ENCODE results near the gene POU3F2.

Gene POU3F2

DNA sequence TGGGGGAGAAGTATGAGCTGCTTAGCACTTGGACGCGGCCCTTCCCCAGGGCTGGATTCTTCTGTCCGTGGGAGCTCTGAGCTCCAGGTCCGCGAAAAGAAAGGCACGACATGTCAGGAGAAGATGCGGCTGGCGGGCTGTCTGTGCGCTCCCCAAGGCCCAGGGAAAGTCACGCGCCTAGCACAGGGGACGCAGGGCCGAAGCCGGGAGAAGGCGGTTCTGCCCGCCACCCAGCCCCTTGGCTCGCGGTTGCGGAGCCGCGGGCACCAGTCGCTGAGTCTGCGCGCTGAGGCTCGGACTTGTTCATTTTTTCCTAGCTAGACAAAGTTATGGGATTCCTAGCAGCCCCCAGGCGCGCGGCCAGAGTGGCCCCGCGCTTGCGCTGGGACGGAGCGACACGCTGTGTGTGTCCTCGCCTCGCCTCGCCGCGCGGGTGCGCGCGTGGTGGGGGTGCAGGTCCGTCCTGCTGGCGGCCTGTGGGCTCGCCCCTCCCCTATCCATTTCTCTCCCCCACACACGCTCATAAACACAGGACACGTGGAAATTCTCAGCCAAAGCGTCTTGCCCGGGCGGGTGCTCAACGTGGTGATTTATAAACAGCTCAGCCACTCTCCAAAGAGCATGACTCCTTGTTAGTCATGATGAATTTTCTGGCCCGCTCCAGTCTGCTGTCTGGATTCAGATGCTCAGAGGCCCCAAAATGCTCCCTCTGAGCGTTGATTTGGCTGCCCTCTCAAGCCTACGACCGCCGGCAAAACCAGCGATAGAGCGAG, 1.9 kb upstream of the POU3F2 start:
- in situ Hi-C loops (cut with HindIII; ENCODE audit: low pct_ligation_motif_present, low sequenced_read_pairs), result no loop called here
- peak; percentile 34 for DNase-seq
- no peak for TF ChIP-seq CTCF (IDR thresholded peaks at IDR 0.05; ENCODE audit: low read depth, low read length, missing control alignments)
- Histone ChIP-seq H3K27me3 (replicated peaks) (peaks cover 84% of the 10 kb centered on the region), H3K27ac (no peak overlapping the region), H3K36me3 (replicated peaks) (no peaks in the 10 kb centered on the region), H3K4me3 (ENCODE audit: low read depth, low read length) (peak overlapping the region; percentile 26)

DNA sequence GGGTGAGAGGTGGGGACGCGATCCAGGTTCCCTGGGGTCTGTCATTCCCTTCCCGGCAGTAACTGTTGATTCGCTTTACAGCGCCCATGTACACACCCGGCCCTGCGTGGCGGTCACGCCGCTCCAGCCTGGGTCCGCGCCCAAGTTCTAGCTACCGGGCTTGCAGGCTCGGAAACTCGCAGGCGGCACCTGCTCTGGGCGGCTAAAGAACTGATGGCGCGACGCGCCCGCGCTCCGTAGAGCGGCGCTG, 1.4 kb upstream of the POU3F2 start:
- peak overlapping the region; percentile 53 for H3K4me3 ChIP-seq (ENCODE audit: low read depth, low read length)
- no peaks in the 10 kb centered on the region for H3K36me3 ChIP-seq (replicated peaks)
- H3K27ac ChIP-seq, result no peak overlapping the region
- in situ Hi-C loops (cut with HindIII; ENCODE audit: low pct_ligation_motif_present, low sequenced_read_pairs), result no loop called here
- TF ChIP-seq CTCF (IDR thresholded peaks at IDR 0.05; ENCODE audit: low read depth, low read length, missing control alignments), result no peak
- no peak for DNase-seq
- H3K27me3 ChIP-seq (replicated peaks), result peaks cover 84% of the 10 kb centered on the region

GRCh38 chr6:98833307-98834059, 891 bp upstream of the POU3F2 start:
- DNase-seq, result no peak
- Histone ChIP-seq H3K27me3 (replicated peaks) (peaks cover 82% of the 10 kb centered on the region), H3K4me3 (ENCODE audit: low read depth, low read length) (peak overlapping the region; percentile 53), H3K27ac (no peak overlapping the region), H3K36me3 (replicated peaks) (no peaks in the 10 kb centered on the region)
- in situ Hi-C loops (cut with HindIII; ENCODE audit: low pct_ligation_motif_present, low sequenced_read_pairs), result no loop called here
- peak; percentile 16 for TF ChIP-seq CTCF (IDR thresholded peaks at IDR 0.05; ENCODE audit: low read depth, low read length, missing control alignments)

DNA sequence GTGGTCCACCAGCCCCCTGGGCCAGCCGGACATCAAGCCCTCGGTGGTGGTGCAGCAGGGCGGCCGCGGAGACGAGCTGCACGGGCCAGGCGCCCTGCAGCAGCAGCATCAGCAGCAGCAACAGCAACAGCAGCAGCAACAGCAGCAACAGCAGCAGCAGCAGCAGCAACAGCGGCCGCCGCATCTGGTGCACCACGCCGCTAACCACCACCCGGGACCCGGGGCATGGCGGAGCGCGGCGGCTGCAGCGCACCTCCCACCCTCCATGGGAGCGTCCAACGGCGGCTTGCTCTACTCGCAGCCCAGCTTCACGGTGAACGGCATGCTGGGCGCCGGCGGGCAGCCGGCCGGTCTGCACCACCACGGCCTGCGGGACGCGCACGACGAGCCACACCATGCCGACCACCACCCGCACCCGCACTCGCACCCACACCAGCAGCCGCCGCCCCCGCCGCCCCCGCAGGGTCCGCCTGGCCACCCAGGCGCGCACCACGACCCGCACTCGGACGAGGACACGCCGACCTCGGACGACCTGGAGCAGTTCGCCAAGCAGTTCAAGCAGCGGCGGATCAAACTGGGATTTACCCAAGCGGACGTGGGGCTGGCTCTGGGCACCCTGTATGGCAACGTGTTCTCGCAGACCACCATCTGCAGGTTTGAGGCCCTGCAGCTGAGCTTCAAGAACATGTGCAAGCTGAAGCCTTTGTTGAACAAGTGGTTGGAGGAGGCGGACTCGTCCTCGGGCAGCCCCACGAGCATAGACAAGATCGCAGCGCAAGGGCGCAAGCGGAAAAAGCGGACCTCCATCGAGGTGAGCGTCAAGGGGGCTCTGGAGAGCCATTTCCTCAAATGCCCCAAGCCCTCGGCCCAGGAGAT, 1.0 kb downstream of the POU3F2 start:
- Histone ChIP-seq H3K36me3 (replicated peaks) (no peaks in the 10 kb centered on the region), H3K4me3 (ENCODE audit: low read depth, low read length) (peak overlapping the region; percentile 53), H3K27ac (no peak overlapping the region), H3K27me3 (replicated peaks) (peaks cover 87% of the 10 kb centered on the region)
- in situ Hi-C loops (cut with HindIII; ENCODE audit: low pct_ligation_motif_present, low sequenced_read_pairs), result no loop called here
- no peak for DNase-seq
- TF ChIP-seq CTCF (IDR thresholded peaks at IDR 0.05; ENCODE audit: low read depth, low read length, missing control alignments), result no peak

- no peak for DNase-seq
- Histone ChIP-seq H3K36me3 (replicated peaks) (no peaks in the 10 kb centered on the region), H3K27me3 (replicated peaks) (peaks cover 87% of the 10 kb centered on the region), H3K4me3 (ENCODE audit: low read depth, low read length) (no peak overlapping the region), H3K27ac (no peak overlapping the region)
- in situ Hi-C loops (cut with HindIII; ENCODE audit: low pct_ligation_motif_present, low sequenced_read_pairs), result no loop called here
- no peak for TF ChIP-seq CTCF (IDR thresholded peaks at IDR 0.05; ENCODE audit: low read depth, low read length, missing control alignments)
Measured at GRCh38 chr6:98836025-98836961, 1.9 kb downstream of the POU3F2 start.
